ENCODE data around the gene CENPV. TPM values are rescaled to one million over a fixed set of nuclear protein-coding genes. Genes with fewer than 3 reads are reported as not detected.

CENPV gene
- total RNA-seq, 1 donor from 2014 or later: 178 TPM

DNA sequence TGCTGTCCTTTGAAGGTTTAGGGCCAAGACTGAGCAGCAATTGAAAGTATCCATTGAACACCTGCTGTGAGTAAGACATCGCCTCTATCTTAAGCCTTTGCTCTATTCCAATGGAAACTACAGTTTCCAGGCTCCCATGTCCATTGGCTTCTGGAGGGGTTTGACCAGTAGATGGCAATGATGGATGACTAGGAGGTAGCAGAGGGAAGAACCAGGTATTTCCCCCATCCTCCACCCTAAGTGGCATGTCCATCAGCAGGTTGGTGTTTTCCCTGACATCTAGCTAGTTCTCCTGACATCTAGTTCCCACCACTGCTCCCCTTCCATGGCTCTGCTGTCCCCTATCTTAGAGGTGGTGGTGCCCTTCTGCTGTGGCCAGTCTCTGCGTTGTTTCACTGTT, 58.7 kb downstream of the CENPV start:
- H3K27ac Mint-ChIP-seq (ENCODE audit: unreplicated experiment): no peak overlapping the region
- peaks cover 4% of the 10 kb centered on the region for H3K27me3 Mint-ChIP-seq (ENCODE audit: unreplicated experiment)
- DNase-seq: no peak
- peaks cover 4% of the 10 kb centered on the region for H3K36me3 Mint-ChIP-seq (ENCODE audit: unreplicated experiment)
- TF ChIP-seq, protein P1, sequence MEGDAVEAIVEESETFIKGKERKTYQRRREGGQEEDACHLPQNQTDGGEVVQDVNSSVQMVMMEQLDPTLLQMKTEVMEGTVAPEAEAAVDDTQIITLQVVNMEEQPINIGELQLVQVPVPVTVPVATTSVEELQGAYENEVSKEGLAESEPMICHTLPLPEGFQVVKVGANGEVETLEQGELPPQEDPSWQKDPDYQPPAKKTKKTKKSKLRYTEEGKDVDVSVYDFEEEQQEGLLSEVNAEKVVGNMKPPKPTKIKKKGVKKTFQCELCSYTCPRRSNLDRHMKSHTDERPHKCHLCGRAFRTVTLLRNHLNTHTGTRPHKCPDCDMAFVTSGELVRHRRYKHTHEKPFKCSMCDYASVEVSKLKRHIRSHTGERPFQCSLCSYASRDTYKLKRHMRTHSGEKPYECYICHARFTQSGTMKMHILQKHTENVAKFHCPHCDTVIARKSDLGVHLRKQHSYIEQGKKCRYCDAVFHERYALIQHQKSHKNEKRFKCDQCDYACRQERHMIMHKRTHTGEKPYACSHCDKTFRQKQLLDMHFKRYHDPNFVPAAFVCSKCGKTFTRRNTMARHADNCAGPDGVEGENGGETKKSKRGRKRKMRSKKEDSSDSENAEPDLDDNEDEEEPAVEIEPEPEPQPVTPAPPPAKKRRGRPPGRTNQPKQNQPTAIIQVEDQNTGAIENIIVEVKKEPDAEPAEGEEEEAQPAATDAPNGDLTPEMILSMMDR (IDR thresholded peaks at IDR 0.05; ENCODE audit: partially characterized antibody, unreplicated experiment): no peak
- H3K4me3 Mint-ChIP-seq (ENCODE audit: unreplicated experiment): no peak overlapping the region
- no peaks in the 10 kb centered on the region for H3K9me3 Mint-ChIP-seq (ENCODE audit: unreplicated experiment)
- H3K4me1 Mint-ChIP-seq (ENCODE audit: low read depth, unreplicated experiment): no peaks in the 10 kb centered on the region

DNA sequence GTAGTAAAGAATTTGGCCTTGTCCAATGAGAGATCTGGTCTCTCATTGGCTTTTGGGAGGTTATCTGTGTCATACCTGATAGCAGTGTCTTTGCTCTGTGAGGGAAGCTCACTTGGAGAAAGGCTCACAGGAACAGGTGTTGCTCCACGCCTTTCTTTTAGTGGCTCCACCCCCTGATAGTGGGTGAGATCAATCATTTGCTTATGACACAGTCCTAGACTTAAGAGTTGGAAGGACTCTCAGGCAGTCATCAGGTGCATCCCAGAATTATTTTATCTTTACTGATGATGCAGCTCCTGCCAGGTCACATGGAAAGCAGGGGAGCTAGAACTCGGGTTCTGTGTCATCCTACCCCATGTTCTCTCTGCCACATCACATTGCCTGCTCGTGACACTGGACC, 59.3 kb downstream of the CENPV start:
- H3K27me3 Mint-ChIP-seq (ENCODE audit: unreplicated experiment): peaks cover 4% of the 10 kb centered on the region
- H3K4me3 Mint-ChIP-seq (ENCODE audit: unreplicated experiment): no peak overlapping the region
- H3K36me3 Mint-ChIP-seq (ENCODE audit: unreplicated experiment): peaks cover 4% of the 10 kb centered on the region
- H3K4me1 Mint-ChIP-seq (ENCODE audit: low read depth, unreplicated experiment): no peaks in the 10 kb centered on the region
- no peak overlapping the region for H3K27ac Mint-ChIP-seq (ENCODE audit: unreplicated experiment)
- no peaks in the 10 kb centered on the region for H3K9me3 Mint-ChIP-seq (ENCODE audit: unreplicated experiment)
- DNase-seq: no peak
- TF ChIP-seq, protein P1 (IDR thresholded peaks at IDR 0.05; ENCODE audit: partially characterized antibody, unreplicated experiment): no peak

Other genes with a start within 250 kb of the CENPV start
- 152 TPM for gene NCOR1, start 137.9 kb downstream of the CENPV start, total RNA-seq (ENCODE audit: unreplicated experiment)
- gene PIGL, start 136.3 kb downstream of the CENPV start, total RNA-seq (ENCODE audit: unreplicated experiment): 37.0 TPM
- gene UBB, start 27.6 kb upstream of the CENPV start, total RNA-seq (ENCODE audit: unreplicated experiment): 1,286 TPM
- gene TRPV2, start 62.1 kb upstream of the CENPV start, total RNA-seq (ENCODE audit: unreplicated experiment): 27.0 TPM
- gene LRRC75A, start 138.7 kb upstream of the CENPV start, total RNA-seq (ENCODE audit: unreplicated experiment): 7.3 TPM
- 17.4 TPM for gene ZNF287, start 215.7 kb upstream of the CENPV start, total RNA-seq (ENCODE audit: unreplicated experiment)

All from glutamatergic neuron (in vitro differentiated cells).